G401 (cell line): ENCODE data around the gene EPB42. TPM values are rescaled to one million over a fixed set of nuclear protein-coding genes. Genes with fewer than 3 reads are reported as not detected.

ENCODE experiments used
- DNase-seq: peaks from one replicate; pipeline ENCODE4 v3.0.0-alpha.2; 2015; ENCODE audit warnings: low spot score
- in situ Hi-C: cut with HindIII; loops from 2 replicates; pipeline ENCODE4 v1.10.0; 2016; ENCODE audit warnings: low sequenced_read_pairs, mixed read lengths
- total RNA-seq: library from RNA; depleted of rRNA; stranded (reverse); fragments of >200 nt; shearing (Covaris generic); gene quantifications from 2 replicates; pipeline ENCODE4 v1.2.3, GENCODE V29; 2014; rRNA removed

The EPB42 gene
- total RNA-seq, 1 experiment from 2014 or later: not detected

- in situ Hi-C loops: no loop called here
- no peak for DNase-seq
Observed at GRCh38 chr15:43150191-43150929, 70.5 kb downstream of the EPB42 start.

Other genes starting within 250 kb of the EPB42 start
- gene UBR1, start 115.0 kb downstream of the EPB42 start, total RNA-seq: 7.5 and 18.8 TPM in 2 replicates
- 12.7 and 22.0 TPM in 2 replicates for gene TMEM62, start 87.4 kb downstream of the EPB42 start, total RNA-seq
- gene CCNDBP1, start 35.6 kb downstream of the EPB42 start, total RNA-seq: 32.1 and 38.9 TPM in 2 replicates
- not detected in 2 replicates for gene TGM5, start 45.9 kb upstream of the EPB42 start, total RNA-seq
- not detected in 2 replicates for gene TGM7, start 81.2 kb upstream of the EPB42 start, total RNA-seq
- not detected in 2 replicates for gene LCMT2, start 109.6 kb upstream of the EPB42 start, total RNA-seq
- gene ZSCAN29, start 150.0 kb upstream of the EPB42 start, total RNA-seq: 19.0 and 35.6 TPM in 2 replicates
- 19.2 and 24.0 TPM in 2 replicates for gene TUBGCP4, start 150.1 kb upstream of the EPB42 start, total RNA-seq